ENCODE data around the gene RAD51AP1. TPM values are rescaled to one million over a fixed set of nuclear protein-coding genes. Genes with fewer than 3 reads are reported as not detected.

RAD51AP1 gene
- total and polyA plus RNA-seq, 2 donors (not counting 3 experiments of a cell fraction or from before 2014, with no cell fraction given): 9.0 to 23.1 TPM

DNA sequence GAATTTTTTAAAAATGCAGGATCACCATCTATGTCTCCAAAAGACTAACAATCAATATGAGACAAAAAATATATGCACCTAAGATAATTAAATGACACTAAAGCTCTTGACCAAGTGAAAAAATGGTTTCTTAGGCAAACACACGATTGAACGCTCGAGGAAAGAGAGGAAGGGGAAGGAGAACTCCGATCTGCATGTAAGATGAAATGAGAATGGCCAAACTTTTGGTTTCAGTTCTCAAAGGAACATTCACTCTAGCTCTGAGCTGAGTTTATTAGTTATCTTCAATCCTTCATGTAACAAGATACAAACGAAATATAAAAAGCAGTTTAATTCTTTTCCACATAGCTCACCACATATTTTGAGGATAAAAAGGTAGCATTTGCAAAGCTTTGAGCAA lies 26.1 kb downstream of the RAD51AP1 start:
- Histone ChIP-seq H3K9me3 (replicated peaks; ENCODE audit: control insufficient read depth, insufficient read depth, low read length) (no peaks in the 10 kb centered on the region), H3K9ac (replicated peaks; ENCODE audit: extremely low read depth, insufficient read depth, low read length) (no peak overlapping the region), H2AFZ (ENCODE audit: low read depth, low read length) (no peak overlapping the region), H4K20me1 (replicated peaks; ENCODE audit: control insufficient read depth, extremely low read depth, insufficient read depth, low read length) (no peaks in the 10 kb centered on the region), H3K9me1 (replicated peaks; ENCODE audit: control insufficient read depth, extremely low read depth, insufficient read depth, low read length) (no peaks in the 10 kb centered on the region), H3K4me3 (replicated peaks in 1 of 3; ENCODE audit: insufficient read depth in 1 of 3, low read depth in 1 of 3, low read length in 3 of 3) (no peak overlapping the region), H3K4me2 (ENCODE audit: insufficient read depth, low read length) (no peak overlapping the region), H3K27me3 (ENCODE audit: control insufficient read depth in 2 of 2, insufficient read depth in 2 of 2, low read length in 2 of 2) (no peaks in the 10 kb centered on the region), H3K79me2 (ENCODE audit: control insufficient read depth, insufficient read depth, low read length) (no peaks in the 10 kb centered on the region), H3K4me1 (ENCODE audit: control insufficient read depth, extremely low read depth, insufficient read depth, low read length) (peaks cover 3% of the 10 kb centered on the region), H3K36me3 (ENCODE audit: control insufficient read depth in 2 of 2, extremely low read depth in 1 of 2, insufficient read depth in 2 of 2, low read length in 2 of 2) (no peaks in the 10 kb centered on the region), H3K27ac (ENCODE audit: insufficient read depth, low read depth, low read length) (no peak overlapping the region)
- dilution Hi-C loops (cut with MboI; ENCODE audit: extremely low pct_ligation_motif_present, low sequenced_read_pairs): no loop called here
- no TSS peak for BruUV-seq (replicated peaks)
- ChIA-PET CTCF (no interaction called here), POLR2A (no interaction called here)
- intact Hi-C loops (cut with micrococcal nuclease): no loop called here
- TF ChIP-seq JUN (IDR thresholded peaks at IDR 0.05; ENCODE audit: borderline replicate concordance, insufficient read depth, insufficient read length, low read depth) (no peak), GATA2 (IDR thresholded peaks at IDR 0.05; ENCODE audit: insufficient read depth, insufficient read length, low read depth, low read length) (no peak), POLR2AphosphoS5 (IDR thresholded peaks at IDR 0.05; ENCODE audit: insufficient read depth, low read depth, low read length) (no peak), POLR2A (IDR thresholded peaks at IDR 0.05; ENCODE audit: low read depth, low read length) (no peak), FOS (IDR thresholded peaks at IDR 0.05; ENCODE audit: borderline replicate concordance, insufficient read depth, low read length) (no peak), MYC (IDR thresholded peaks at IDR 0.05; ENCODE audit: low read depth, low read length) (no peak), EZH2 (IDR thresholded peaks at IDR 0.05; ENCODE audit: borderline replicate concordance, low read depth, low read length, severe bottlenecking) (no peak)
- TF ChIP-seq, protein P1, sequence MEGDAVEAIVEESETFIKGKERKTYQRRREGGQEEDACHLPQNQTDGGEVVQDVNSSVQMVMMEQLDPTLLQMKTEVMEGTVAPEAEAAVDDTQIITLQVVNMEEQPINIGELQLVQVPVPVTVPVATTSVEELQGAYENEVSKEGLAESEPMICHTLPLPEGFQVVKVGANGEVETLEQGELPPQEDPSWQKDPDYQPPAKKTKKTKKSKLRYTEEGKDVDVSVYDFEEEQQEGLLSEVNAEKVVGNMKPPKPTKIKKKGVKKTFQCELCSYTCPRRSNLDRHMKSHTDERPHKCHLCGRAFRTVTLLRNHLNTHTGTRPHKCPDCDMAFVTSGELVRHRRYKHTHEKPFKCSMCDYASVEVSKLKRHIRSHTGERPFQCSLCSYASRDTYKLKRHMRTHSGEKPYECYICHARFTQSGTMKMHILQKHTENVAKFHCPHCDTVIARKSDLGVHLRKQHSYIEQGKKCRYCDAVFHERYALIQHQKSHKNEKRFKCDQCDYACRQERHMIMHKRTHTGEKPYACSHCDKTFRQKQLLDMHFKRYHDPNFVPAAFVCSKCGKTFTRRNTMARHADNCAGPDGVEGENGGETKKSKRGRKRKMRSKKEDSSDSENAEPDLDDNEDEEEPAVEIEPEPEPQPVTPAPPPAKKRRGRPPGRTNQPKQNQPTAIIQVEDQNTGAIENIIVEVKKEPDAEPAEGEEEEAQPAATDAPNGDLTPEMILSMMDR (IDR thresholded peaks at IDR 0.05; ENCODE audit: extremely low read depth in 1 of 2, insufficient read depth in 1 of 2, low read depth in 1 of 2, low read length in 2 of 2): no peak
- TF ChIP-seq, protein P2, sequence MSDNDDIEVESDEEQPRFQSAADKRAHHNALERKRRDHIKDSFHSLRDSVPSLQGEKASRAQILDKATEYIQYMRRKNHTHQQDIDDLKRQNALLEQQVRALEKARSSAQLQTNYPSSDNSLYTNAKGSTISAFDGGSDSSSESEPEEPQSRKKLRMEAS (IDR thresholded peaks at IDR 0.05; ENCODE audit: insufficient read depth, insufficient read length): no peak
- DNase-seq (ENCODE audit: low read depth, low spot score) (no peak), FAIRE-seq (no peak)

Measured in endothelial cell of umbilical vein (primary cell).